ENCODE results near the gene NAT9.

Gene NAT9

DNA sequence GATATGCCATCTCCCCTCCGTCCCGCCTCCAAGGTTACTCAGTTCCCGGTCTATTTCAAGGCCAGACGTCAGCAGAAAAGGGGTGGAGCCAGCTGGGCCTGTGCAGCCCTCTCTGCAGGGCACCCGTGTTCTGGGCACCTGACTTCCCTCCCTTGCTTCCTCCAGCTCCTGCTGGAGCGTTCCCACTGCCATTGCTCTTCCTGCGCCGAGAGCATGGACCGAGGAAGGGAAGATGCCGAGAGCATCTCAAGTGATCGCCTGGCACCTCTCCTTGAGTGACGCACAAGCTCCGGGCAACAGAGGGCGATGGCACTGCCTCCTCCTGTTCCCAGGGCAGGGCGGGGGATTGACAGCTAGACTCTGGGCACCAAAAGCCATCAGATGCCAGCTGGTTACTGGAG is 29.4 kb upstream of the NAT9 start:
- peak; percentile 98 for DNase-seq (ENCODE audit: low spot score)

DNA sequence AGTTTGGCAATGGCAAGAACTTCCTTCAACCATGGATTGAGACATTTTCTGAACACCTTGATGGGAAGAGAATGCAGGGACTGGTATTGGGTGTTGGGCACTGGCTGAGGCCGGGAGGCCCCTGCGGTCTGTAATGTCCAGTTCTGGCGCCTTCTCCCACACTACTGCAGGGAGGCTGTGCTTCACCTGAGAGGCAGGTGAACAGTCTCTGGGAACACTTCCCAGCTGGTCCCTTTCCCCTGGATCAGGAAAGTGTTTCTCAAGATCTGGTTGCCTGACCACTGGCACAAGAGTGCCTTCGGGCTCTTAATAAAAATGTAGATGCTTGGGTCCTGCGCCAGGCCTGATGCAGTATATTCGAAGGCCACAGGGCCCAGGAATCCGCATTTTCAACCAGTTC is 28.5 kb upstream of the NAT9 start:
- DNase-seq (ENCODE audit: low spot score), result no peak

DNA sequence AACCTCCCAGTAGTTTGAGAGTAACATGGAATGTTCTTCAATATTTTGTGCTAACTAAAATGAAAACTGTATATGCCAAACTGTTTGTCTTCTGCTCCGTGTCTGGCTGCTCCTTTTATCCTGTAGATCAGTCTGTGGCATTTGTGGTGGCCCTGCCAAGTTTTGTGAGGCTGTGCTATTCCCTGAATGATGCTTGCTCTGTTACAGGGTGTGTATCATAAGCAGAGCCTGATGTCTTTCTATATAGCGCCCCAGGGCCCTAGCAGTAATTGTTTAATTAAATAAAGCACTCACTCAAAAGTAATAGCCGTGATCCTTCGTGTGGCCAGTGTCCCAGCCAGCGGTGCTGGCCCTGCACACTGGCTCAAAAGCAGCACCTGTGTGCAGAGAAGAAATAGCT is 27.8 kb upstream of the NAT9 start:
- DNase-seq (ENCODE audit: low spot score), result peak; percentile 65

DNA sequence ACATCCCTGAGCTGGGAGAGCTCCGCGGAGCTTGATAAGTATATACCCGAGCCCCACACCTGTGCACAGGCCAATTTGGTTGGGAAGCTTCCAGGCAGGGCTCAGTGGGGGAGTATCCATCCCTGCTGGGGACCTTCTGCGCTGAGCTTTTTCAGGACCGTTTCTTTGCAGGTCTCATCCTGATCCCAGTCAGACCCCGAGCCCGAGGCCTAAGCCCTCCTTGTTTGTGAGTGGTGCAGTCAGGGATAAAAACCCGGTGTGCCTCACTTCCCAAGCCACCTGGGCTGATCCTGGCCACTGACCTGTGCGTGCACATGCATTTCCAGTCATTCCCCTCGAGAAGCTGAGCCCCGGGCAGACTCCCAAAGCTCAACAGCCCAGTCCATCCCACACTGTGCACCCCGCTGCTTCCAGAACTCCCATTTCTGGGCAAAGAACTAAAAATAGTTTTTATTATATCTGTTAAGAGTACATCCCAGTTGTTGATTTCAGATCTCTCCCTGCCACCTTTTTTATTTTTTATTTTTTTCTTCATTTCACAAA is 27.3 kb upstream of the NAT9 start:
- peak; percentile 94 for DNase-seq (ENCODE audit: low spot score)

DNA sequence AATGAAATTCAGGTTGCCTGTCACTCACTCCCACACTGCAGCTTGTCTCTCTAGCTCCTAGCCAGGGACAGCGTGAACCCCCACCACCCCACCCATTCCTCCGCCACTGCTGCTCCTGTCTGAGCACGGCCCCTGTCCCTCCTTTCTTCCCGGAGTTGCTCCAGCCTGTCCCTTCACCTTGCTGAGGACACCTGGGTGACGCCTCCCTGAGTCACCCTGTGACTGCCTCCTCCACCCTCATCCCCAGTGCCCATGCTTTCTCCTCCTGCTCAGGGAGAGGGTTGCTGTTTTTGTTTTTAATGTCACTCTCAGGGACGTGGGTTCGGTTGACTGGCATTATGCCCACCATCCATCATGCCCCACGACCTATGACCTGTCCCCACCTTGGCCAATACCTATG is 25.8 kb upstream of the NAT9 start:
- no peak for DNase-seq (ENCODE audit: low spot score)

DNA sequence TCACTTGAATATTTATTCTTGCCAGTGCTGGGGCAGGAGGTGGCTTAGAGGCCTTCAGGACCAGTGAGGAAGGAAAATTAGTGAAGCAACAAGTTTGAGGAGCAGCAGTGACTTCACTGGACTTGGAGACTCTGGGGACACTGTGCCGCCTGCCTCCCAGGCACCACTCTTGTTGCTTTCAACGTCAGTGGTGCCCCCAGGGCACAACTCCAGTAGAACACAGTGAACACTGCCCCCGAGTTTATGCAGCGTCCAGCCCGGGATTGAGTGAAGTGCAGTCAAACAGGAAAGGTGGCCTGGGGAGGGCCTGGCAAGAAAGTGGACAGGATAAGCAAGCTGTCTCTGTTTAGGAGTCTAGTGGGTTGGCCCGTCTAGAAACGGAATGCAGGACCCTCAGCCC is 24.4 kb upstream of the NAT9 start:
- no peak for DNase-seq (ENCODE audit: low spot score)

DNA sequence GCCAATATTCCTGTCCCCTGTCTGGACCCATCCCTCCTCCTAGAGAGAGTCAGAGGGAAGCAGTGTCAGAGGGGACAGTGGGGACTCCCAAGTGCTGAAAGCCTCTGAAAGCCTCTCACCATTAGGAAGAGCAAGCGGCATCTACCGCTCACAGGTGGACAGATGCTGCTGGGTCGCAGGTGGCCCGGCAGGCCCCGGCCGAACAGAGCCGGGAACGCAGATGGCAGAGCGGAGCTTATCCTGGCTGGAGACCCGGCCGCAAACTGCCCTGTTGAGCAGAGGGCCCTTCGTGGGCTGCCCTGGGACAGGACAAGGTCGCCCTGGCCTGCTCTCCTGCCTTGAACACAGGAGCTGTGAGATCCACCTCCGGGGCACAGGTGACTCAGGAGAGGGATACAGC is 23.0 kb upstream of the NAT9 start:
- DNase-seq (ENCODE audit: low spot score), result peak; percentile 78

DNA sequence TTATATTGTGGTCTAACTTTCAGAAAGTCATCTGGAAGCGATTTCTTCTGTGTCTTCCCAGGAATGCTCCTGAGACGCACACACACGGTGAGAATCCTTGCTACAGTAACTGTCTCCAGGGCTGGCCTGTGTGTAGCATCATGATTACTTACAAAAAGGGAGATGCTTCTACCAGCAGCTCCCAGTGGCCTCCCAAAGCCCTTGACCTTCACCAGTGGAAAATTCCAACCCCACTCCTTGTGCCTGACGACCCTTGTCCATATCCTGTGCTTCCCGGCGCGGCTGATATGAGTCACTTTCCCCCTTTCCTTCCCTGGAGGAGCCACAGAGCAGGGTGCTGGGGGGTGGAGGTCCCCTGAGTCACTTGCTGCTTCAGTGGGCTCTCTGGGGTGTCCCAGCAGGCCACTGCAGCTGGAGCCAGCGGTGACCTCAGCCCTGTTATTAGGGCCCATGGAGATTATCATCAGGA is 22.1 kb upstream of the NAT9 start:
- DNase-seq (ENCODE audit: low spot score), result no peak

DNA sequence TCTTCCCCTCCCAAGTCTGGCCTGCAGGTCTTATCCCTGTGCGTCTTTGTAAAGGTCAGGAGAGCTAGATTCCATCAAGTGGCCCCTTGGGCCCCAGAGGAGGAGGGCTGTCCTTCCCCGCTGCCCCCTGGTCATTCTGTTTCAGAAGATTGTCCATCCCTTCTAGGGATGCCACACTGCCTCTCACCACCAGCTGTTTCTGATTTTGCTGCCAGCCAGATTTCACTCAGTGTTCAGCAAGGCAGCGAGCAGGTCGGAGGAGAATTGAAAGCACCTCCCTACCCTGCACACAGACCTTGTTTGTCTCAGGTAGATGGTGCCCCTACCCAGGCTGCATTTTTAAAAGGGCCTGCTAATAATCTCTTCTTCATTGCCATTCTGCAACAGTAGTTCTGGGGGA is 21.7 kb upstream of the NAT9 start:
- DNase-seq (ENCODE audit: low spot score), result no peak

DNA sequence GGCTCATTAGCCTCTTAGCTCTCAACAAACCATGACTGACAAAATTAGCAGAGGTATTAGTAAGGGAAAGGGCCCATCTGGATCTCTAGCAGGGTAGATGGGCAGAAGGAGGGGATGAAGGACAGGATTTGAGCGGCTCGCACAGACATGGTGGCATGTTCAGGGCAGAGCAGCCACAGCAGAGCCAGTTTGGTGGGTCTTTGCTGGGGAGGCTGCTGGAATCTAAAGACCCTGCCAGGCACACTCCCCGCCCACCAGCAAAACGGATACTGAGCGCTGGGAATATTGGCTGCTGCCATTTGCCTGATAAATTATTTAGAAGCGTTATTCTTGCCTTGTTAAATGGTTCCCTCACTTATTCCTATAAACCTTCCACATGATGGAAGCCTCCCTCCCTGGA is 20.7 kb upstream of the NAT9 start:
- no peak for DNase-seq (ENCODE audit: low spot score)

DNA sequence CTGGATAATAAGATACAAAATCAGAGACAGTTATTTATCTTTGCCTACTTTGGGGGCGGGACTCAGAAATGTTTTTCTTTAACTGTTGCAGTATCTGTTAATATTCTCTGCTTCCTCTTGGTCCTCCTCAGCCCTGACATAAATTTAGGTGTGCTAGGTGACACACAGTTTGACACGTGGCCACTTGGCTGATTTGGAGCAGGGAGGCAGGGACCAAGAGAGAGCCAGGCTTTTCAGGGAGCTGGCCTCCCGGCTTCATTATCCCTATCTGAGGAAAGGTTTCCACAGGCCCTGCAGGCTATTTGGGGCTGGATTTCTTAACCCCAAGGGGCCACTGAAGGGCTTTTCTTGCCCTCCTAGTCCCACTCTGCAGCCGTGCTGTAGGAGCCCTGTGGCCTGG is 20.1 kb upstream of the NAT9 start:
- DNase-seq (ENCODE audit: low spot score), result peak; percentile 88

DNA sequence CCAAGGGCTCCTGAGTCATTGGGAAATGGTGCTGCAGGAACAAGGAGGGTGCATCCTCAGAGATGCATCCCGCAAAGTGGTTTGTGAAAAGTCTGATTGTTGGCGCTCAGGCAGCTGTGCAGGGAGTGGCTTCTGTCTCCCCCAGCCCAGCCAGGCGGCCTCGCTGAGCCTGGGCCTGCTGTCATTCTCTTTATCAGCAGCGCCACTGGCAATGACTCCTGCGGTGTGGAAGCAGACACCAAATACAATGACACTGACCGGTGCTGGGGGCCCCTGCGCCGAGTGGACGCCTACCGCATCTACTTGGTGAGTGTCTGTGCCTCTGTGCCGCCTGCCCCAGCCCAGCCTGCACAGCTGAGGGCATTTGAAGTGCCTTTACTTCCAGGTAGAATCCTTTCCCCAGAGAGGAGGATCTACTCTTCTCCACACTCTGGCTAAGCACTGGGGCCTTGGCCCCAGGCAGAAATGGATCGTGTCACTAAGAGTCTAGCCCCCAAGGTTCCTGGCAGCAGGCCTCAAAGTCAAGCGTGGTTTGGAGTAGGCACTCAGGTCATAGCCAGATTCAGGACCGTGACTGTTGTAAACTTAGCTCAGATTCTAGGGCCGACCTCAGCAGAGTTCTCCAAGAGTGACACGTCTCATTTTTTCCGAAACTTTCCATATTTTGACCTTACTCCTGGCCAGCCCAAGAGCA is 19.3 kb upstream of the NAT9 start:
- DNase-seq (ENCODE audit: low spot score), result no peak

DNA sequence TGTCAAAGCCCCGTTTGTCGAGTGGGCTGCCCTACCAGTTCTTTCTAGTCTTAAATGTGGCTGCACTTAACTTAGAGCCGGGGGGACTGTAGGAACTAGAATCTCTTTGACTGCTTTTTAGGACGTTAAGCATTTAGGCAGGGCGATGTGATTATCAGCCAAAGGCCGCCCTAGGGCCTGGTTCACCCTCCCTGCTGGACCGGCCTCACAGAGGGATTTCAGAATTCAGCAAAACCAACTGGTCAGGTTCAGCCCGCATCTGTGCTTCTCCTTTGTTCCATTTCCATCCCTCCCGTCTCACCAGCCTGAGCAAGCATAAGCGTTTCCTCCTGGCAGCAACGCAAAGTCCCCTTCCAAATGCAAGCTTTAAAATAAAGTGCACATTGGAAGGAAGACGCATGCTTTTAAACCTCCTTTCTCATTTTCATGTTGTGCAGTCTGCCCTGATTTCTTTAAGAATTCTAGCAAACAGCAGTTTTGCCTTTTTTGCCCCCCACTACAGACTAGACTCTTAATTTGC is 16.5 kb upstream of the NAT9 start:
- no peak for DNase-seq (ENCODE audit: low spot score)

DNA sequence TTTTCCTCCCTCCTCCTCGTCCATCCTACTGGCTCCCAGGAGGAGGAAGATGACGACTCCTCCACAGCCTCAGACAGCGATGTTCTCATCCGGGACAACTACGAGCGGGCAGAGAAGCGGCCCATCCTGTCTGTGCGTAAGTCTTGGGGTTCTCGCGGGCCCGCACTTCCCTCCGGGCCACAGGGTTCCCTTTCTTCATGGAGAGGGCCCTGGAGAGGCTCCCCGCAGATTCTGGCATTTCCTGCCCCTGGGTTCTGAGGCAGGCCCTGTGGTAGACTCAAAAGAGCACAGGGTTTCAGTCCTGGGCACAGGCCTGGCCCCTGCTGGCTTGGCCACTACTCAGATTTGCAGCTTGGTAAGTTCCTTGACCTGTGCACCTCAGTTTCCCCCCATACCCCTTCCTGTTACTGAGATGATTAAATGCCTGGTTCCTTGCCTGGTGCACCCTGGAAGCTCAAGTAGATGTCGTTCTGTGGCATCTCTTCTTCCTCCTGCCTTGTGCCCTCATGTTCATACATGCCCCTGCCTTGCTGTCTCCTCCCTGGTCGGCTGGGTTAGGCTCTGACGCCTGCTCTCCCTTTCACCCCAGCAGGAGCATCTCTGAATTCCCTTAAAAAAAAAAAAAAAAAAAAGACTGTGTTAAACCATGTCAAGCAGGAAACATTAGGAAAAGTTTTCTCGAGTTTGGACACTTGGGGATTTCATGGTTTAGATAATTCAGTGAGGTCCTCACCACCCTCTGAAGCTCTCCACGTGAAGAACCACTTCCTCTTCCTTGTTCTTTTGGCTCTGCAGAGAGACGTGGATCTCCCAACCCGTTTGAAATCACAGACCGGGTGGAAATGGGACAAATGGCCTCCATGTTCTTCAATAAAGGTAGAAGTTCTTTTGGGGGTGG is 14.3 kb upstream of the NAT9 start:
- peak; percentile 5 for DNase-seq (ENCODE audit: low spot score)

DNA sequence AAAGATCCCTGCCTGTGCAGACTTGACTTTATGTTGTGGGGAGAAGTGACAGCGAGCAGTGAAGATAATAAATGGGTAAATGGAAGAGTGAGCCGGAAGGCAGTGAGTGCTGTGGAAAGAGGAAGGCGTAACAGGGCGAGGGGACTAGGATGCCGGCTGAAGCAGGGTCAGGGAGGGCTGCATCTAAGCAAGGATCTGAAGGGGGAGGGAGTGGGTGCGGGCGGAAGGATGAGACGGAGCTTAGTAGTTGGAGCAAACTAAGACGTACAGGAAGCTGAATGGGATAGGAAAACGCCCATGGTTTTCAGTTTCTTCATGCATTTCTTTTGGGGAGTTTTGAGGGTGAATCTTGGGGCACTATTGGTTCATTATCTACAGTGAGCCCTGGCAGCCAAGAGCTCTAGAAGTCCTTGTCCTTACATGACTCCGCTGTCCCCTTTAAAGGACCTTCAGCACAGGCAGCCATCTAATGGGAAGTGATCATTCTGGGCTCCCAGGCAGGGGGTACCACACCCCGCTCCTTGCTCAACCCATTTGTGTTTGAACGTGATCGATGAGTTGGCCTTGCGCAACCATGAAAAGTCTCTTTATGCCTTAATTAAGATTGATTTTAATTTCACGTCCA is 10.4 kb upstream of the NAT9 start:
- DNase-seq (ENCODE audit: low spot score), result no peak

DNA sequence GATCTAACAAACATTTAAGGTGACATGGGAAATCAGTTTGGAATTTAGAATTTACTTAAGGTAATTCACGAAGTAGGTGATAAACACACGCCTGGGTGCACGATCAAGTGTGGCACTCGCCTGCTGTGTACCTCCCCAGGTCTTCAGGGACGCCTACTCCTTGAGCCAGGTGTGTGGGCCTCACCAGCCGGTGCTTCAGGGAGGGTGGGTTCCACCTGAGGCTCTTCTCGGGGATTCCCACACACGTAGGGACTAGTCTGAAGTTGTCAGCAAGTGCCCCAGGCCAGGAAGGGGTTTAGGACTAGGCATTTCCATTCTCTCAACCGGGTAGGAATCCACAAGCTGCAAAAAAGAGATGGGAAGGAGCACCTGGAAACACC is 9.8 kb upstream of the NAT9 start:
- DNase-seq (ENCODE audit: low spot score), result no peak

DNA sequence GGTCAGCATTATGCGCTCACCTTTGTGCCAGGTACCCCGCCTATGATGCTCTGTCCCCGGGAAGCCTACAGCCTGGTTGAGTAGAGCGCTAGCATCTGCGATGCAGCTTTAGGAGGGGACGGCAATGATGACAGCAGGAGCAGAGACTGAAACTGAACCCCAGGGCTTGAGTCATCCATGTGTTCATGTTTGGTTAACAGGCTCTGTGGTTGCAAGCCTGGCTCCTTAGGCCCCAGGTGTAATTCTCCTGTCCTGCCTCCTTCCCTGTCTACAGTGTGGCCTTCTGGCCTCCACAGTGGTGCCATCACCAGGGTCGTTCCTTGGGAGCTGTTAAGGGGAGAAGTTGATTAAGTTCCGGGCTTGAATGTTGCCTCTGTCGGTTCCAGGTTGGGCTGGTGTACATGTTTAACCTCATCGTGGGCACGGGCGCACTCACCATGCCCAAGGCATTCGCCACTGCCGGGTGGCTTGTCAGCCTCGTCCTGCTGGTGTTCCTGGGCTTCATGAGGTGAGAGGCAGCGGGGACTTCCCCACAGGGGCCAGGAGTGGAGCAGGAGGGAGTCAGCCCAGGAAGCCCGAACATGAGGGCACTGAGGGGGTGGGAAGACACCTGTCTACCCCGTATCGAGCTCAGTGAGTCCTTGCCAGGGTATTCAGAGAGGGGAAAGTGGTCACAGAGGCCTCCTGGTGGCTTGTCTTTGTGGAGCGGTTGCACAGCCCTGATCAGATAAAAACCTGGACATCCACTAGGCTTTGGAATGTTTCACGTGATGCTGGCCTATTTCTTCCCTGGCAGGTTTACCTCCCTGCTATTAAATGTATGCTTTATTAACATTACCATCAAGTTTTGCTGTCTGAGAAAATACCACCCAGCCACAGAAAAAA is 9.2 kb upstream of the NAT9 start:
- no peak for DNase-seq (ENCODE audit: low spot score)

DNA sequence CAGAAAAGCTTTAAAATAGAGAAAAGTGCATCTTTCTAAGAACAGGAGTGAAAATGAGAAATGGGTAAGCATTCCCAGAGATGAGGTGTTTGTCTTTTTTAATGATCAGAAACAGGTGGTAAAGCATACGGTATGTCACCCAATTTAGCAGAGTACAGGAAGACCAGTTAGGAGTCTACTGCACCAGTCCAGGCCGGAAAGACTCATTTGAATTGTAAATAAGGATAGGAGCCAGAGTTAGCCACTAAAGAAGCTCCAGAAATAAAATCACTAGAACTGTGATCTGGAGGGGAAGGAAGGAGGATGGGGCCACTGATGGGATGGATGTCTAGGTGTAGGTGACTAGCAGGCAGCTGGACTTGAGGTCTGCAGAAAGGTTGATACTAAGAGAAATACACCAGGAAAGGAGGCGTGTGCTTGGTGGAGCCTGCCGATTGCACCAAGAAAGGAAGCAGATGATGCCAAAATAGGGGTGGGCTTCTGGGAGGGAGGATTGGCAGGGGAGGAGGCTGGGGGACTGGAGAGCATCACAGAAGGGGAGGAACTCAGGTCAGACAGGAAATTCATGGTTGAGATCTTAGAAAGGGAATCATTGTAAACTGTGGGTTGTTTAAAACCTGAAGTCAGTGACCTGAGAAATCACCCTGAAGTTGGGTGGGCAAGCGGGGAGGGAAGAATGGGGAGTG is 8.1 kb upstream of the NAT9 start:
- DNase-seq (ENCODE audit: low spot score), result no peak

DNA sequence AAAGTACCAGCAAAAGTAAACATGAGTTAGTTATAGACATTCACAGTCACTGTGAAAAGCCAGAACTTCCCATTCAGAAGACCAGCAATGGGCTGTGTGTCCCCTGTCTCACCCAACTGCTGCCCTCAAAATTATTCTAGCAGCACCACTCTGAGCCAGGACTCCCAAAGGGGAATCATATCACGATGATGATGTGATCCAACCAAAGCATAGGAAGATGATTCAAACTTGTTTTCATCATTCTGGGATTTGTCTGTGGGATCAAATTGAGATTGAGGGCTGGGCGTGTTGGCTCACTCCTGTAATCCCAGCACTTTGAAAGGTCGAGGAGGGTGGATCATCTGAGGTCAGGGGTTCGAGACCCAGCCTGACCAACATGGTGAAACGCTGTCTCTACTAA is 6.4 kb upstream of the NAT9 start:
- no peak for DNase-seq (ENCODE audit: low spot score)

DNA sequence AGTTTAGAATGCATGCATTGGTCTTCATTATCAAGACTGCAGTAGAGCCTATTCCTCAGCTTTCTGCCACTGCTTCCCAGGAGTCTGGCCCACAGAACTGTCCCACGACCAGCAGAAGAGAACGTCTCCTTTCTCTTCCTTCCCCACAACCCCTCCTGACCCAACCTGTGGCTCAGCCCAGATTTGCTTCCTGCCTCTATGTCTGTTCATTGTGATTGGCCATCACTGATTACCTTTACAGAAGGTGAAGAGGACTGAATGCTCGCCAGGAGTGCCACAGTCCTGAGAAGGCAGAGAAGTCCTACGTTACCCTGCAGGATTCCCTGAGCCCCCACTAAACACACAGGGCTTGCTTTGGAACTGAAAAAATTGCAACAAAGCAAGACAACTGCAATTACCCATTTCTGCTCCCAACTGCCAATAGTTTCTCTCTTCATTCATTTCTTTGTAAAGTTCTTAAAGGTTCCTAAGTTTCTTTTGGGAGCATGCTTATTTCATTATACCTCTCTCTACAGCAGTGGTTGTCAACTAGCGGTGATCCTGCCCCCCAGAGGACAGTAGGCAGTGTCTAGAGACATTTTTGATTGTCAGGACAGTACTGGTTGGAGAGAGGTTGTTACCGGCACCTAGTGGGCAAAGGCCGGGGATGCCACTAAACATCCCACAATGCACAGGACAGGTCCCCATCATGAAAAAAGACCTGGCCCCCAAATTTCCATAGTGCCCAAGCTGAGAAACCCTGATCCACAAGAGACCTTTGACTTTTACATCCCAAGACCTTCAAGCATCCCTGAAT is 4.5 kb upstream of the NAT9 start:
- DNase-seq (ENCODE audit: low spot score), result peak; percentile 68
